Endothelial cell (in vitro differentiated cells): ENCODE measurements around the gene CD47. TPM values are rescaled to one million over a fixed set of nuclear protein-coding genes. Genes with fewer than 3 reads are reported as not detected.

ENCODE experiments used
- DNase-seq: peaks from one replicate; pipeline ENCODE4 v3.0.0; 2021; ENCODE audit warnings: low spot score
- H3K27ac Mint-ChIP-seq: one replicate; pipeline ENCODE4 v1.8.0; 2021; ENCODE audit warnings: mixed read lengths, inconsistent platforms; ENCODE audit not compliant: unreplicated experiment
- H3K27me3 Mint-ChIP-seq: one replicate; pipeline ENCODE4 v1.8.0; 2021; ENCODE audit warnings: mild to moderate bottlenecking, moderate library complexity, mixed read lengths, inconsistent platforms; ENCODE audit not compliant: unreplicated experiment
- H3K36me3 Mint-ChIP-seq: one replicate; pipeline ENCODE4 v1.8.0; 2021; ENCODE audit warnings: mild to moderate bottlenecking, low read depth, mixed read lengths, inconsistent platforms; ENCODE audit not compliant: unreplicated experiment
- H3K4me1 Mint-ChIP-seq: one replicate; pipeline ENCODE4 v1.8.0; 2021; ENCODE audit warnings: mild to moderate bottlenecking, mixed read lengths, inconsistent platforms; ENCODE audit not compliant: unreplicated experiment
- H3K4me3 Mint-ChIP-seq: one replicate; pipeline ENCODE4 v1.8.0; 2021; ENCODE audit warnings: mild to moderate bottlenecking, mixed read lengths, inconsistent platforms; ENCODE audit not compliant: unreplicated experiment
- H3K9me3 Mint-ChIP-seq: one replicate; pipeline ENCODE4 v1.8.0; 2021; ENCODE audit warnings: mixed read lengths, inconsistent platforms; ENCODE audit not compliant: unreplicated experiment
- CTCF ChIP-seq: fragments of 200-600 bp; sonication (generic); IDR thresholded peaks from one replicate; pipeline ENCODE4 v1.5.0; 2021; ENCODE audit warnings: antibody characterized with exemption; ENCODE audit not compliant: unreplicated experiment
- total RNA-seq: library from RNA; stranded (reverse); fragmentation: NEBNext Ultra II Directional; extraction: Animal tissue kit (Norgen Biotek cat#: 25700); gene quantifications from one replicate; pipeline ENCODE4 v1.2.1, GENCODE V29; 2021; ENCODE audit not compliant: unreplicated experiment

CD47 gene
- total RNA-seq, 1 donor from 2014 or later, result 89.6 TPM

- no peak for TF ChIP-seq CTCF
- Mint-ChIP-seq H3K36me3 (no peaks in the 10 kb centered on the region), H3K27ac (no peak overlapping the region), H3K4me1 (peaks cover 9% of the 10 kb centered on the region), H3K4me3 (no peak overlapping the region), H3K27me3 (no peaks in the 10 kb centered on the region), H3K9me3 (no peaks in the 10 kb centered on the region)
- no peak for DNase-seq
Observed at GRCh38 chr3:108030960-108031359, 59.9 kb downstream of the CD47 start.

- no peak for DNase-seq
- Mint-ChIP-seq H3K27ac (no peak overlapping the region), H3K4me3 (no peak overlapping the region), H3K9me3 (no peaks in the 10 kb centered on the region), H3K4me1 (peaks cover 3% of the 10 kb centered on the region), H3K27me3 (no peaks in the 10 kb centered on the region), H3K36me3 (no peaks in the 10 kb centered on the region)
- TF ChIP-seq CTCF, result no peak
Observed at GRCh38 chr3:108029466-108029865, 61.4 kb downstream of the CD47 start.

GRCh38 chr3:108028896-108029295 is 61.9 kb downstream of the CD47 start:
- H3K27me3 Mint-ChIP-seq, result no peaks in the 10 kb centered on the region
- no peak overlapping the region for H3K4me3 Mint-ChIP-seq
- no peak overlapping the region for H3K27ac Mint-ChIP-seq

GRCh38 chr3:108025177-108025576 is 65.7 kb downstream of the CD47 start:
- no peak for TF ChIP-seq CTCF
- H3K36me3 Mint-ChIP-seq, result no peaks in the 10 kb centered on the region
- no peaks in the 10 kb centered on the region for H3K9me3 Mint-ChIP-seq
- DNase-seq, result no peak
- H3K27me3 Mint-ChIP-seq, result peaks cover 3% of the 10 kb centered on the region
- no peak overlapping the region for H3K4me3 Mint-ChIP-seq
- H3K4me1 Mint-ChIP-seq, result no peaks in the 10 kb centered on the region
- H3K27ac Mint-ChIP-seq, result no peak overlapping the region

More at GRCh38 chr3:108028896-108029295, 61.9 kb downstream of the CD47 start:
- no peaks in the 10 kb centered on the region for H3K9me3 Mint-ChIP-seq
- no peaks in the 10 kb centered on the region for H3K4me1 Mint-ChIP-seq
- DNase-seq, result no peak
- TF ChIP-seq CTCF, result no peak
- H3K36me3 Mint-ChIP-seq, result no peaks in the 10 kb centered on the region

GRCh38 chr3:108024146-108024850 is 66.5 kb downstream of the CD47 start:
- Mint-ChIP-seq H3K27me3 (peaks cover 3% of the 10 kb centered on the region), H3K4me3 (no peak overlapping the region), H3K36me3 (no peaks in the 10 kb centered on the region), H3K27ac (no peak overlapping the region), H3K4me1 (no peaks in the 10 kb centered on the region), H3K9me3 (no peaks in the 10 kb centered on the region)
- DNase-seq, result no peak
- TF ChIP-seq CTCF, result no peak
